ENCODE data around the gene SMARCD1.

The SMARCD1 gene

GRCh38 chr12:50097952-50098351 lies 12.8 kb downstream of the SMARCD1 start:
- Histone ChIP-seq H3K27ac (ENCODE audit: low read length) (no peak overlapping the region), H3K27me3 (ENCODE audit: low read depth, low read length) (no peaks in the 10 kb centered on the region), H3K4me3 (ENCODE audit: low read depth in 1 of 2, low read length in 2 of 2) (no peak overlapping the region), H3K9me3 (ENCODE audit: control insufficient read depth in 1 of 2, low read length in 2 of 2) (no peaks in the 10 kb centered on the region), H3K4me1 (ENCODE audit: control insufficient read depth in 1 of 2, insufficient read depth in 2 of 2, low read length in 2 of 2) (no peaks in the 10 kb centered on the region), H3K36me3 (ENCODE audit: control insufficient read depth in 1 of 2, insufficient read depth in 2 of 2, low read length in 2 of 2) (peaks cover 60 to 69% of the 10 kb centered on the region in 2 donors)

GRCh38 chr12:50099302-50100008 lies 14.3 kb downstream of the SMARCD1 start:
- Histone ChIP-seq H3K4me1 (ENCODE audit: control insufficient read depth in 1 of 2, insufficient read depth in 2 of 2, low read length in 2 of 2) (peaks cover 0 to 9% of the 10 kb centered on the region in 2 donors), H3K36me3 (ENCODE audit: control insufficient read depth in 1 of 2, insufficient read depth in 2 of 2, low read length in 2 of 2) (peaks cover 55 to 56% of the 10 kb centered on the region in 2 donors), H3K27me3 (ENCODE audit: low read depth, low read length) (no peaks in the 10 kb centered on the region), H3K4me3 (ENCODE audit: low read depth in 1 of 2, low read length in 2 of 2) (no peak overlapping the region), H3K27ac (ENCODE audit: low read length) (no peak overlapping the region), H3K9me3 (ENCODE audit: control insufficient read depth in 1 of 2, low read length in 2 of 2) (no peaks in the 10 kb centered on the region)

GRCh38 chr12:50100561-50100960 lies 15.4 kb downstream of the SMARCD1 start:
- no peak overlapping the region for H3K27ac ChIP-seq (ENCODE audit: low read length)
- H3K36me3 ChIP-seq (ENCODE audit: control insufficient read depth in 1 of 2, insufficient read depth in 2 of 2, low read length in 2 of 2), result peaks cover 44 to 45% of the 10 kb centered on the region in 2 donors
- H3K9me3 ChIP-seq (ENCODE audit: control insufficient read depth in 1 of 2, low read length in 2 of 2), result no peaks in the 10 kb centered on the region
- H3K4me1 ChIP-seq (ENCODE audit: control insufficient read depth in 1 of 2, insufficient read depth in 2 of 2, low read length in 2 of 2), result peaks cover 4 to 10% of the 10 kb centered on the region in 2 donors
- H3K27me3 ChIP-seq (ENCODE audit: low read depth, low read length), result no peaks in the 10 kb centered on the region
- H3K4me3 ChIP-seq (ENCODE audit: low read depth in 1 of 2, low read length in 2 of 2), result no peak overlapping the region

- Histone ChIP-seq H3K9me3 (ENCODE audit: control insufficient read depth in 1 of 2, low read length in 2 of 2) (no peaks in the 10 kb centered on the region), H3K27ac (ENCODE audit: low read length) (no peak overlapping the region), H3K27me3 (ENCODE audit: low read depth, low read length) (no peaks in the 10 kb centered on the region), H3K36me3 (ENCODE audit: control insufficient read depth in 1 of 2, insufficient read depth in 2 of 2, low read length in 2 of 2) (peaks cover 33 to 34% of the 10 kb centered on the region in 2 donors), H3K4me3 (ENCODE audit: low read depth in 1 of 2, low read length in 2 of 2) (no peak overlapping the region), H3K4me1 (ENCODE audit: control insufficient read depth in 1 of 2, insufficient read depth in 2 of 2, low read length in 2 of 2) (peaks cover 5 to 10% of the 10 kb centered on the region in 2 donors)
These were observed 16.5 kb downstream of the SMARCD1 start for GRCh38 chr12:50101663-50102062.

GRCh38 chr12:50102131-50102531 lies 17.0 kb downstream of the SMARCD1 start:
- H3K9me3 ChIP-seq (ENCODE audit: control insufficient read depth in 1 of 2, low read length in 2 of 2), result no peaks in the 10 kb centered on the region
- H3K4me3 ChIP-seq (ENCODE audit: low read depth in 1 of 2, low read length in 2 of 2), result no peak overlapping the region
- H3K36me3 ChIP-seq (ENCODE audit: control insufficient read depth in 1 of 2, insufficient read depth in 2 of 2, low read length in 2 of 2), result peaks cover 29% of the 10 kb centered on the region in 2 donors
- peaks cover 5 to 10% of the 10 kb centered on the region in 2 donors for H3K4me1 ChIP-seq (ENCODE audit: control insufficient read depth in 1 of 2, insufficient read depth in 2 of 2, low read length in 2 of 2)
- H3K27ac ChIP-seq (ENCODE audit: low read length), result no peak overlapping the region
- no peaks in the 10 kb centered on the region for H3K27me3 ChIP-seq (ENCODE audit: low read depth, low read length)

- H3K36me3 ChIP-seq (ENCODE audit: control insufficient read depth in 1 of 2, insufficient read depth in 2 of 2, low read length in 2 of 2), result peaks cover 22 to 27% of the 10 kb centered on the region in 2 donors
- H3K4me1 ChIP-seq (ENCODE audit: control insufficient read depth in 1 of 2, insufficient read depth in 2 of 2, low read length in 2 of 2), result peaks cover 5 to 10% of the 10 kb centered on the region in 2 donors
- no peak overlapping the region for H3K27ac ChIP-seq (ENCODE audit: low read length)
- H3K27me3 ChIP-seq (ENCODE audit: low read depth, low read length), result no peaks in the 10 kb centered on the region
- no peaks in the 10 kb centered on the region for H3K9me3 ChIP-seq (ENCODE audit: control insufficient read depth in 1 of 2, low read length in 2 of 2)
- H3K4me3 ChIP-seq (ENCODE audit: low read depth in 1 of 2, low read length in 2 of 2), result no peak overlapping the region
These were observed 17.6 kb downstream of the SMARCD1 start for GRCh38 chr12:50102646-50103309.

- Histone ChIP-seq H3K27me3 (ENCODE audit: low read depth, low read length) (no peaks in the 10 kb centered on the region), H3K4me1 (ENCODE audit: control insufficient read depth in 1 of 2, insufficient read depth in 2 of 2, low read length in 2 of 2) (peaks cover 5 to 10% of the 10 kb centered on the region in 2 donors), H3K27ac (ENCODE audit: low read length) (no peak overlapping the region), H3K36me3 (ENCODE audit: control insufficient read depth in 1 of 2, insufficient read depth in 2 of 2, low read length in 2 of 2) (peaks cover 17 to 22% of the 10 kb centered on the region in 2 donors), H3K9me3 (ENCODE audit: control insufficient read depth in 1 of 2, low read length in 2 of 2) (no peaks in the 10 kb centered on the region), H3K4me3 (ENCODE audit: low read depth in 1 of 2, low read length in 2 of 2) (peak overlapping the region in 1 of 2 donors; percentile 60)
These were observed 18.2 kb downstream of the SMARCD1 start for GRCh38 chr12:50103351-50103750.

- Histone ChIP-seq H3K36me3 (ENCODE audit: control insufficient read depth in 1 of 2, insufficient read depth in 2 of 2, low read length in 2 of 2) (peaks cover 12 to 17% of the 10 kb centered on the region in 2 donors), H3K4me1 (ENCODE audit: control insufficient read depth in 1 of 2, insufficient read depth in 2 of 2, low read length in 2 of 2) (peaks cover 5 to 10% of the 10 kb centered on the region in 2 donors), H3K27me3 (ENCODE audit: low read depth, low read length) (no peaks in the 10 kb centered on the region), H3K27ac (ENCODE audit: low read length) (peak within 1 kb of the TSS; percentile 72), H3K9me3 (ENCODE audit: control insufficient read depth in 1 of 2, low read length in 2 of 2) (no peaks in the 10 kb centered on the region), H3K4me3 (ENCODE audit: low read depth in 1 of 2, low read length in 2 of 2) (peak within 1 kb of the TSS in 1 of 2 donors; percentile 60)
These were observed 18.7 kb downstream of the SMARCD1 start, which contains the start of gene GPD1 for GRCh38 chr12:50103767-50104321. TSS of gene GPD1 (plus strand) at chr12:50104008. CDS start at chr12:50104051, 43 bp downstream.

- peaks cover 7 to 10% of the 10 kb centered on the region in 2 donors for H3K4me1 ChIP-seq (ENCODE audit: control insufficient read depth in 1 of 2, insufficient read depth in 2 of 2, low read length in 2 of 2)
- H3K27ac ChIP-seq (ENCODE audit: low read length), result peak overlapping the region; percentile 72
- peaks cover 3 to 8% of the 10 kb centered on the region in 2 donors for H3K36me3 ChIP-seq (ENCODE audit: control insufficient read depth in 1 of 2, insufficient read depth in 2 of 2, low read length in 2 of 2)
- H3K27me3 ChIP-seq (ENCODE audit: low read depth, low read length), result no peaks in the 10 kb centered on the region
- H3K9me3 ChIP-seq (ENCODE audit: control insufficient read depth in 1 of 2, low read length in 2 of 2), result no peaks in the 10 kb centered on the region
- H3K4me3 ChIP-seq (ENCODE audit: low read depth in 1 of 2, low read length in 2 of 2), result peak overlapping the region in 1 of 2 donors; percentile 60
These were observed 19.6 kb downstream of the SMARCD1 start for GRCh38 chr12:50104417-50105366.

GRCh38 chr12:50105913-50106450 lies 20.8 kb downstream of the SMARCD1 start:
- Histone ChIP-seq H3K4me3 (ENCODE audit: low read depth in 1 of 2, low read length in 2 of 2) (peak overlapping the region in 1 of 2 donors; percentile 16), H3K4me1 (ENCODE audit: control insufficient read depth in 1 of 2, insufficient read depth in 2 of 2, low read length in 2 of 2) (peaks cover 20 to 22% of the 10 kb centered on the region in 2 donors), H3K36me3 (ENCODE audit: control insufficient read depth in 1 of 2, insufficient read depth in 2 of 2, low read length in 2 of 2) (no peaks in the 10 kb centered on the region), H3K9me3 (ENCODE audit: control insufficient read depth in 1 of 2, low read length in 2 of 2) (no peaks in the 10 kb centered on the region), H3K27ac (ENCODE audit: low read length) (no peak overlapping the region), H3K27me3 (ENCODE audit: low read depth, low read length) (no peaks in the 10 kb centered on the region)

Data from muscle layer of duodenum (tissue), 2 donors.